Activated CD4-positive, CD25-positive, alpha-beta regulatory T cell (primary cell): ENCODE results near the gene CNTN3.

ENCODE experiments used
- DNase-seq, 4 experiments: peaks; one replicate each; lab custom pipeline; 2025; lab: John Stamatoyannopoulos, UW

Gene CNTN3

GRCh38 chr3:74607803-74608202 is 6.7 kb downstream of the CNTN3 start:
- DNase-seq = no peak

- no peak for DNase-seq
Observed at GRCh38 chr3:74606996-74607395, 7.5 kb downstream of the CNTN3 start.

GRCh38 chr3:74605437-74605836 is 9.0 kb downstream of the CNTN3 start:
- DNase-seq = no peak

GRCh38 chr3:74603292-74603691 is 11.2 kb downstream of the CNTN3 start:
- DNase-seq = no peak

- no peak for DNase-seq
Observed at GRCh38 chr3:74602471-74602870, 12.0 kb downstream of the CNTN3 start.

- DNase-seq = no peak
Observed at GRCh38 chr3:74601793-74602192, 12.7 kb downstream of the CNTN3 start.

- DNase-seq = no peak
Observed at GRCh38 chr3:74599564-74599963, 14.9 kb downstream of the CNTN3 start.

- DNase-seq = no peak
Observed at GRCh38 chr3:74593152-74593551, 21.3 kb downstream of the CNTN3 start.

- no peak for DNase-seq
Observed at GRCh38 chr3:74592359-74592758, 22.1 kb downstream of the CNTN3 start.

GRCh38 chr3:74591946-74592345 is 22.5 kb downstream of the CNTN3 start:
- DNase-seq = no peak

- no peak for DNase-seq
Observed at GRCh38 chr3:74591342-74591741, 23.1 kb downstream of the CNTN3 start.

GRCh38 chr3:74590620-74591262 is 23.7 kb downstream of the CNTN3 start:
- no peak for DNase-seq

- no peak for DNase-seq
Observed at GRCh38 chr3:74584782-74585181, 29.7 kb downstream of the CNTN3 start.

GRCh38 chr3:74582982-74583381 is 31.5 kb downstream of the CNTN3 start:
- DNase-seq = no peak

- no peak for DNase-seq
Observed at GRCh38 chr3:74575857-74576256, 38.6 kb downstream of the CNTN3 start.

- no peak for DNase-seq
Observed at GRCh38 chr3:74571118-74571517, 43.3 kb downstream of the CNTN3 start.
